PFSK-1 (cell line): ENCODE measurements around the gene METTL26.

Experiments
- FOXP2 ChIP-seq: optimal IDR thresholded peaks from 2 replicates; pipeline ENCODE3; 2011; ENCODE audit warnings: borderline replicate concordance, control low read depth, inconsistent platforms; ENCODE audit not compliant: insufficient read depth; ENCODE audit errors: extremely low read length, extremely low read depth
- POLR2AphosphoS5 ChIP-seq: IDR thresholded peaks from 2 replicates; pipeline ENCODE4 v1.6.1; 2012; ENCODE audit warnings: low read depth, mild to moderate bottlenecking, control low read depth, low read length, moderate library complexity
- SIN3A ChIP-seq: IDR thresholded peaks from 2 replicates; pipeline ENCODE4 v1.6.1; 2012; ENCODE audit warnings: mild to moderate bottlenecking, low read length, moderate library complexity, borderline replicate concordance; ENCODE audit not compliant: insufficient read depth
- TAF1 ChIP-seq: IDR thresholded peaks from 2 replicates; pipeline ENCODE4 v1.6.1; 2012; ENCODE audit warnings: low read length, control low read depth, borderline replicate concordance; ENCODE audit not compliant: insufficient read depth
- TF ChIP-seq, protein P1 (sequence below), 2 experiments: IDR thresholded peaks; 2 replicates each; pipeline versions ENCODE4 v1.6.1 to v1.8.0; 2011 to 2012; ENCODE audit warnings: low read depth in 2 of 2, low read length in 2 of 2, control low read depth in 1 of 2, inconsistent platforms in 1 of 2, mild to moderate bottlenecking in 1 of 2, moderate library complexity in 1 of 2; ENCODE audit not compliant: insufficient read depth in 1 of 2

METTL26 gene

DNA sequence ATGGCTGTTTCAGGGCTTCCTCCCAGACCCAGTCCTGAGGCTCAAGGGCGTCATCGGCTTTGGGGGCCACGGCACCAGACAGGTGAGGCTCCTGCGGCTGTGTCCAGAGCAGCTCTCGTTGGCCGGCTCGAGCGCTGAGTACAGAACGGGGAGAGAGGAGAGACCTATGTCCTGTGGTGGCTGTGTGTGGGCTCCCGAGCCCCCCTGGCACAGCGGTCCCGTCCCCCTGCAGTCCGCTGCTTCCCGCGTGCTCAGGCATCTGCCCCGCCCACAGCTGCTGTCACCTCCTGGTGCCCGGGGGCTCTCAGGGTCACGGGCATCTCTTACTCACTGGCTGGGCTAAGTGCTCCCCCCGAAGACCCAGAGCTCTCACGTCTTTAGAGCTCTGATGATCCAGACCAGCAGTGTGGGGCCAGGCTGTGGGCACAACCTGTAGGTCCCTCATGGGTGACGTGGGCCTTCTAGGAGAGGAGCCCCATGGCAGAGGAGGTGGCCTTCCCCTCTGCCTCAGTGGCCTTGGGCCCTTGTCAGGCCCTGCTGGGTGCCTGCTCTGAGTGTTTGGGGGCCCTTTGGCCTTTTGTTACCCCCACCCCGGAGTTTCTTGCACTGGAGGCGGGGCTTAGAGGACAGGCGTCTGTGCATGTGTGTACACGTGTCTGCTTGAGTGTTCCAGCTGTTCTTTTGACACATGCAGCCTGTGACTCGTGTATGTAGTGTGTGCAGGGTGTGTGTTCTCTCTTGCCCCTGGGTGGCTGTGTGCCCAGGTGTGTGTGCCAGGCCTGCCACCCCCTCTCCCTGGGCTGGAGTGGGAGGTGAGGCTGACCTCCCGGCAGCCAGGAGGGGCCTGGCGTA, 16.6 kb upstream of the METTL26 start:
- TF ChIP-seq SIN3A (no peak), TAF1 (no peak), FOXP2 (no peak), POLR2AphosphoS5 (no peak)
- TF ChIP-seq, protein P1, sequence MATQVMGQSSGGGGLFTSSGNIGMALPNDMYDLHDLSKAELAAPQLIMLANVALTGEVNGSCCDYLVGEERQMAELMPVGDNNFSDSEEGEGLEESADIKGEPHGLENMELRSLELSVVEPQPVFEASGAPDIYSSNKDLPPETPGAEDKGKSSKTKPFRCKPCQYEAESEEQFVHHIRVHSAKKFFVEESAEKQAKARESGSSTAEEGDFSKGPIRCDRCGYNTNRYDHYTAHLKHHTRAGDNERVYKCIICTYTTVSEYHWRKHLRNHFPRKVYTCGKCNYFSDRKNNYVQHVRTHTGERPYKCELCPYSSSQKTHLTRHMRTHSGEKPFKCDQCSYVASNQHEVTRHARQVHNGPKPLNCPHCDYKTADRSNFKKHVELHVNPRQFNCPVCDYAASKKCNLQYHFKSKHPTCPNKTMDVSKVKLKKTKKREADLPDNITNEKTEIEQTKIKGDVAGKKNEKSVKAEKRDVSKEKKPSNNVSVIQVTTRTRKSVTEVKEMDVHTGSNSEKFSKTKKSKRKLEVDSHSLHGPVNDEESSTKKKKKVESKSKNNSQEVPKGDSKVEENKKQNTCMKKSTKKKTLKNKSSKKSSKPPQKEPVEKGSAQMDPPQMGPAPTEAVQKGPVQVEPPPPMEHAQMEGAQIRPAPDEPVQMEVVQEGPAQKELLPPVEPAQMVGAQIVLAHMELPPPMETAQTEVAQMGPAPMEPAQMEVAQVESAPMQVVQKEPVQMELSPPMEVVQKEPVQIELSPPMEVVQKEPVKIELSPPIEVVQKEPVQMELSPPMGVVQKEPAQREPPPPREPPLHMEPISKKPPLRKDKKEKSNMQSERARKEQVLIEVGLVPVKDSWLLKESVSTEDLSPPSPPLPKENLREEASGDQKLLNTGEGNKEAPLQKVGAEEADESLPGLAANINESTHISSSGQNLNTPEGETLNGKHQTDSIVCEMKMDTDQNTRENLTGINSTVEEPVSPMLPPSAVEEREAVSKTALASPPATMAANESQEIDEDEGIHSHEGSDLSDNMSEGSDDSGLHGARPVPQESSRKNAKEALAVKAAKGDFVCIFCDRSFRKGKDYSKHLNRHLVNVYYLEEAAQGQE (IDR thresholded peaks at IDR 0.05; ENCODE audit: insufficient read depth in 1 of 2, low read depth in 2 of 2, low read length in 2 of 2): no peak

- no peak for TF ChIP-seq FOXP2
- no peak for TF ChIP-seq TAF1
- TF ChIP-seq POLR2AphosphoS5: no peak
- TF ChIP-seq, protein P1 (IDR thresholded peaks at IDR 0.05; ENCODE audit: insufficient read depth in 1 of 2, low read depth in 2 of 2, low read length in 2 of 2): no peak
Measured at GRCh38 chr16:651844-652243, 15.7 kb upstream of the METTL26 start.

DNA sequence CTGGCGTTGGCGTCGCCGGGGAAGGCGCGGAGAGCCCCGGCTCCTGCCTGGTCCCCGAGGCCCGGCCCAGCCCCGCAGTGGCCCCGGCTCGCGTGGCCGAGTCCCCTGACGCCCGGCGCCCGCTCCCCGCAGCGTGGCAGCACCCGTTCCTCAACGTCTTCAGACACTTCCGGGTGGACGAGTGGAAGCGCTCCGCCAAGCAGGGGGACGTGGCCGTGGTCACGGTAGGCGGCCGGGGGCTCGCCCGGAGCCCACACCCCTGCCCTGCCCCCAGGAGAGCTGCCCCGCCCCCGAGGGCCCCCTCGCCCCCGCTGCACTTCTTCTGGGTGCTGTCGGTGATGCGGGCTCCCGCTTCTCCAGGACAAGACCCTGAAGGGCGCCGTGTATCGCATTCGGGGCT, 13.5 kb upstream of the METTL26 start:
- TF ChIP-seq TAF1 (no peak), SIN3A (no peak), FOXP2 (no peak), POLR2AphosphoS5 (no peak)
- TF ChIP-seq, protein P1 (IDR thresholded peaks at IDR 0.05; ENCODE audit: insufficient read depth in 1 of 2, low read depth in 2 of 2, low read length in 2 of 2): no peak

DNA sequence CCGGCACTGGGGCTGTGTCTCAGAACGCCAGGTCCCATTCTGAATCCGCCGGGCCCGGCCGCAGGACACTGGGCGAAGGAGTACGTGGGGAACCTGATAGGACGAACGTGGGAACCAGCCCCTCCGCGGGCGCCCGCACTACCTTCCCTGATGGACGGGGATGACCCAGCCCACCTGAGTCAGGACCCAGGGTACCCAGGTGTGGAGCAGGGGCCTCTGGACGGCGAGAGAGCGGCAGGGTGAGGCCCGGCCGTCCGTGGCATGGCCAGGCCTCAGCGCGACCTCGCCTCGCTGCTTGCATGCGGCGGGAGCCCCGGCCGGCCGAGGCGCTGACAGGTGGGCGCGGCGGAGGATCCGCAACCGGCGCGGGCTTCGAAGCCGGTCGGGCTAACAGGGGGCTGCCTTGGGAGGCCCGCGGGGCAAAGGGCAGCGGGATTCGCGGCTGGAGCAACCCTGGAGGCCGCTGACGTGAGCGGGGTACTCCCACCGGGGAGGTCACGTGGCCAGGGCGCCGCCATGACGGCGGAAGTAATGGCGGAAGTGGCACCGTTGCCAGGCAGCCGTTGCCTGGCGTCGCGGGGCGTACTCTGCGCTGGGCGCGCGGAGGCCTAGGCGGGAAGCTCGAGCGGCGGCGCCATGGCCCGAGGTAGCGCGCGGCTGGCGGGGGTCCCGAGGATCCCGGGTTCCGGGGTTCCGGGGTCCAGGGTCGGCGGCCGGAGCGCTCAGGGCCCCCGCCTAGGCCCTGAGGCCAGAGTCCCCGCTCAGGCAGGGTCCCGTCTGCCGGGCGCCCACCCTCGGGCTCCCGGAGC, 12.9 kb upstream of the METTL26 start, which contains the start of gene WDR90:
Gene WDR90 (plus strand): TSS at position 585 of the 809 bp plus-strand sequence. CDS start 52 bp downstream, at position 637.
- TF ChIP-seq POLR2AphosphoS5: no peak
- no peak for TF ChIP-seq SIN3A
- TF ChIP-seq, protein P1 (IDR thresholded peaks at IDR 0.05; ENCODE audit: insufficient read depth in 1 of 2, low read depth in 2 of 2, low read length in 2 of 2): no peak
- no peak for TF ChIP-seq TAF1
- no peak for TF ChIP-seq FOXP2
